ENCODE results near the gene CBFA2T2.
A peak's percentile ranks its signal among the peaks of the same experiment; 100 is the strongest.
"Not testable (repeated sequence)": the region's sequence is repeated elsewhere in the genome, so short reads cannot be mapped to it uniquely, and the experiment has no call there.

Gene CBFA2T2

DNA sequence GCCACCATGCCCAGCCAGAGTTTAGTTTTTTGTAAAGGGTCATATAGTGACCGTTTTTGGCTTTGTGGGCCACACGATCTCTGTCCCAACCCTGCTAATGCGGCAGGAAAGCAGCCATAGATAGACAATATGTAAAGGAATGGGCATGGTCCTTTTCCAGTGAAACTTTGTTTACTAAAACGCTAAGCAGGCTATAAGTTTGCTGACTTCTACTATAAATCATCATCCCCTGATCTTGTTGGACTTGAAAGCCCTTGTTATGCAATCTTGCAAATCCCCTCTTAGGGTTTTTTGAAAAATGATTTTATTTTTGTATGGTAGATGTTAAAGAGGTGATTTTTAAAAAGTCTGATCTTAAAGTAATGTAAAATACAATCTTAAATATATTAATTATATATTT, 63.6 kb downstream of the CBFA2T2 start:
- DNase-seq = no peak

DNA sequence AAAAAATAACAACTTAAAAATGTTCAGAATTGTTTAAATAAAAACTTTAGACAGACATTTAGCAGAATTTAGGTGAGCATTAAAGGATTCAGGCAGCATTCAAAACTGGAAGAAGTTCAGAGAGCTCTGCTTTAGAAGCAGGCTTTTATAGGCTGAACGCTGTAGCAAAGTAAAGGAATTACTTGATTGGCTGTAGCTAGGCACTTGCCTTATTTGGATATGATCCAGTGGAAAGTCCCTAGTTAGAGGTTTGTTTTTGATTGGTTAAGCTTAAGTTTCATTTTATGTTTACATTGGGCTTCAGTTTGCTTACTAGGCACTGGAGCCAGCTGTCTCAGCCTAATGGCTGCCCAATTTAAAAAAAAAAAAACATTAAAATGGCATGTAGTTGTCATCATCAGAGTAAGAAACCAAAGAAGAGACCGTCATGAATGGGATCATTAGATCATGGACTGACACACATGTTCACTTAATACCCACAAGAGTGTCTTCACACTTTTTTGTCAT, 65.1 kb downstream of the CBFA2T2 start:
- peak; percentile 82 to 92 for DNase-seq

DNA sequence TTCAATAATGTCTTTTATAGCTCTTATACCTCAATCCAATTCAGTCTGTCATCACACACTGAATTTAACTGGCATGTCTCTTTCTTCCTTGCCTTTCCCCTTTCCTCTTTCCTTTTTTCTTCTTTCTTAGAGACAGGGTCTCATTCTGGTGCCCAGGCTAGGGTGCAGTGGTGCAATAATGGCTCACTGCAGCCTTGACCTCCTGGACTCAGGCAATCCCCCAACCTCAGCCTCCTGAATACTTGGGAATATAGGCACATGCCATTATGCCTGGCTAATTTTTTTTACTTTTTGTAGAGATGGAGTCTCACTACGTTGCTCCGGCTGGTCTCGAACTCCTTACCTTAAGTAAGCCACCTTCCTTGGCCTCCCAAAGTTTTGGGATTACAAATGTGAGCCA, 65.9 kb downstream of the CBFA2T2 start:
- no peak for DNase-seq

DNA sequence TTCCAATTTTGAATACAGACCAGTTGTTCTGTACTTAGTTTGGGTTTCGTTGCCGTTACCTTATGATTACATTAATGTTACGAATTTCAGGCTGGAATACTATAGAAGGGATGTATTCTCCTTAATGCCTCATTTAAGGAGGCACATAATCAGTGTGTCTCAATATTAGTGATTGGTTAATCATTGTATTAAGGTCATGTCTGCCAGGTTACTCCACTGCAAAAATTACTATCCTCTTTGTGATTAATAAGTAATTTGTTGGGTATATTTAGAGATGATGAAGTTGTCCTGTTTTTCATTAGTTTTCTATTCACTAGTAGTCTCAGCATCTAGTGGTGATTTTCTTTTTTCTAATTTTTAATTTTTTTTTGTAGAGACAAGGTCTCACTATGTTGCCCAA, 66.3 kb downstream of the CBFA2T2 start:
- no peak for DNase-seq

DNA sequence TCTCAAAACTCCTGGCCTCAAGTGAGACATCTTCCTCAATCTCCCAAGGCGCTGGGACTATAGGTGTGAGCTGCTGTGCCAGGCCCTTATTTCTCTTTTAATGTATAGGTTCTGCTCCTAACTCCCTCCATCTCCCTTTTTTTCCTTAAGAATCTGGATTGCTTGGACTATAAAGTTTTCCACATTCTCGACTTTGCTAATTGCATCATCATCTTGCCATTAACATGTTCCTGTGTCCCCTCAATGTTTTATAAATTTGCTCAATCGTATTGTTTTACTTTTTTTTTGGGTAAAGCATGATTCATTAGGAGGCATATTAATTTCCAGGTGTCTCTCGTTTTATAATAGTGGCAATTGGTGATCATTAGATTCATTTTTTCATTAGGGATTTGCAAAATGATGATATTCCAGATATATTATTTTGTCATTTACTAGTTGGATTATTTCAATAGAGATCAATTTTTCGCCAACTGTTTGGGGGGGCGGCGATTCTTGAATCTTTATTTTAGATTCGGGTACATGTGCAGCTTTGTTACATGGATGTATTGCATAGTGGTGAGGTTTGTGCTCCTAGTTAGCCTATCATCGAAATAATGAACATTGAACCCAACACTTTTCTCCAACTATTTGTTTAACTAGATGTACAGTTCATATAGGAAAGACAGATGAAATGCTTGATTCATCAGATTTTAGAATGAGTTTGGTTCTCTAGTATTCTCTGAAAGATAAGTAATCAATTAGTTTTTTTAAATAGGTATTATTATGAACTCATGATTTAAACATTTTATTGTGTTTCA, 68.7 kb downstream of the CBFA2T2 start:
- no peak for DNase-seq

DNA sequence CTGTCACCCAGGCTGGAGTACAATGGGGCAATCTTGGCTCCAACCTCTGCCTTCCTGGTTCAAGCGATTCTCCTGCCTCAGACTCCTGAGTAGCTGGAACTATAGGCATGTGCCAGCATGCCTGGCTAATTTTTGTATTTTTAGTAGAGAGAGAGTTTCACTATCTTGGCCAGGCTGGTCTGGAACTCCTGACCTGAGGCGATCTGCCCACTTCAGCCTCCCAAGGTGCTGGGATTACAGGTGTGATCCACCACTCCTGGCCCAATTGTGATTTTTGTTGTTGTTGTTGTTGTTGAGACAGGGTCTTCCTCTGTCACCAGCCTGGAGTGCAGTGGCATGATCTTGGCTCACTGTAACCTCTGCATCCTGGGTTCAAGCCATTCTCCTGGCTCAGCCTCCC, 69.3 kb downstream of the CBFA2T2 start:
- no peak for DNase-seq

DNA sequence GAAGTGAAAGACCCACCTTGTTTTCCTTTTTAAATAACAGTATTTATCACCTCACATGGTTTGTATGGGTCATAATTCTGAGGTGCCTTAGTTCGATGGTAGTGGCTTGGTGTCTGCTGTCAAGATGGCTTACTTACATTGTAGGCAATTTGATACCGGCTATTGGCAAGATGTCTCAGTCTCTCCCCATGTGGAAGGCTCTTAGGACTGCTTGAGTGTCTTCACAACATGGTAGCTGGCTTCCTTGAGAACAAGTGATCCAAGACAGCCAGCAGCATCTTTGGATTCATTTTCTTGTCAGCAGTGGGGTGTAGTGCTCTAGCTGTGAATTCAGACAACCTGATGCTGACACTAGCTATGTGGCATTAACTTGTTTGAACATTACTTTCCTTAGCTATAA, 70.1 kb downstream of the CBFA2T2 start:
- DNase-seq = no peak

DNA sequence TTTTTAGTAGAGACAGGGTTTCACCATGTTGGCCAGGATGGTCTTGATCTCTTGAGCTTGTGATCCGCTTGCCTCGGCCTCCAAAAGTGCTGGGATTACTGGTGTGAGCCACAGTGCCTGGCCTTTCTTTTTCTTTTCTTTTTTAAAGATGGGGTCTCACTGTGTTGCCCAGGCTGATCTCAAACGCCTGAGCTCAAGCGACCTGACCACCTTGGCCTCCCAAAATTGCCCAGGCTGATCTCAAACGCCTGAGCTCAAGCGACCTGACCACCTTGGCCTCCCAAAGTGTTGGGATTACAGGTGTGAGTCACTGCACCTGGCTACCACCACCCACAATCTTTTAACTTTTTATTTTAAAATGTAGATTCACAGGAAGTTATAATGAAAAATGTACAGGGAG, 71.2 kb downstream of the CBFA2T2 start:
- DNase-seq = not testable (repeated sequence)

DNA sequence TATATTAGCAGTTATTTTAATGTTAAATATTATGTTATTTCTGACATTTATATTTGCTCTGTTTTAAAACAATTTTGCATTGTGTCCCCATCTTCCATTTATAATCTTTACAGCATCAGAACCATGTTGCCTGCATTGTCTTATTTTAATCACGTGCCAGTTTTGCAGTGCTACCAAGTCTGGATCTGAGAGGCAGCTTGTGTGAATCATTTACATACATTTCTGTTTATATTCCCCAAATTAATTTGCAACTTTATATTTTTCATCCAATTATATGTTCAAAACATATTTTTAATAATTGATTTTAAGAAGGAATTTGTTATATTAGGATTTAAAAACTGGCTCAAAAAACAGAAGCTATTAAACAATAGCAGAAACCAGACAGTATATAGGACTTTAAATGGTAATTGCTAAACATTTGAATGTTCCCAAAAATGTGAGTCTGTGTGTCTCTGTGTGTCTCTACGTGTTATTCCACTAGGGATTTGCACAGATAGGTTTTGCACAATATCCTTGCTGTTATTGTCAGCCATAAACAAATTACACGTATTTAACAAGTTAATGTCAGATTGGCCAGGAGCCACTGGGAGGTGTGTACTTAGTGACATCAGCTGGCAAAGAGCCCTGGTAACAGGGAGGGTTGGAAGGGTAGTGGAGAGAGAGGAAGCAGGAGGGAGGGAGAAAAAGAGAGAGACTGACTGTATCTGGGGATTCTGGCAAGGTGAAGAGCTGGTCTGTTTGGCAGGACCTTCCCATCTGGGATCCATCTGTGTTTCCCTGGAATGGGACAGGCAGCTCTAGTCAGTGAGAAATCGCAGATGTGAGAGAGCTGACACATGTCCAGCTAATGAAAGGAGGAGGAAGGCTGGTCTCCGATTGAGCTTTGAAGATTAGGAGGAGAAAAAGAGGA, 72.1 kb downstream of the CBFA2T2 start:
- peak; percentile 96 to 98 for DNase-seq

DNA sequence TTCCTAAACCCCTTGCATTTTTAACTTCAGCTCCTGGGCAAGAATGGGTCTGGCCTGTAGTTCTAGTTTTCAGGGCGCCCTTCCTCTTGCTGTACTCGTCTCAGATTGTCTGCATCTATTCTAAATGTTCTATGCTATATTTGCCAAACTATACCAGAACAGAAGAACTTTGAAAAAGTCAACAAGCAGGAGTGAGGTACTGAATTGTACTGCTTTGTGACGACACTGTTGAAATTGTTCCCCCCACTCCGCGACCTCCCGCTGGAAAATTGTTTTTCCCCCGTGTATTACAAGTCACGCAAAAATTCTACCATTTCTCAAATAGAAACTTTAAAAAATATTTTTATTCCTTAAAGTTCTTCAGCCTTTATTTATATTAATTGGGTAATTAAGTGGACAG, 73.9 kb downstream of the CBFA2T2 start:
- no peak for DNase-seq

DNA sequence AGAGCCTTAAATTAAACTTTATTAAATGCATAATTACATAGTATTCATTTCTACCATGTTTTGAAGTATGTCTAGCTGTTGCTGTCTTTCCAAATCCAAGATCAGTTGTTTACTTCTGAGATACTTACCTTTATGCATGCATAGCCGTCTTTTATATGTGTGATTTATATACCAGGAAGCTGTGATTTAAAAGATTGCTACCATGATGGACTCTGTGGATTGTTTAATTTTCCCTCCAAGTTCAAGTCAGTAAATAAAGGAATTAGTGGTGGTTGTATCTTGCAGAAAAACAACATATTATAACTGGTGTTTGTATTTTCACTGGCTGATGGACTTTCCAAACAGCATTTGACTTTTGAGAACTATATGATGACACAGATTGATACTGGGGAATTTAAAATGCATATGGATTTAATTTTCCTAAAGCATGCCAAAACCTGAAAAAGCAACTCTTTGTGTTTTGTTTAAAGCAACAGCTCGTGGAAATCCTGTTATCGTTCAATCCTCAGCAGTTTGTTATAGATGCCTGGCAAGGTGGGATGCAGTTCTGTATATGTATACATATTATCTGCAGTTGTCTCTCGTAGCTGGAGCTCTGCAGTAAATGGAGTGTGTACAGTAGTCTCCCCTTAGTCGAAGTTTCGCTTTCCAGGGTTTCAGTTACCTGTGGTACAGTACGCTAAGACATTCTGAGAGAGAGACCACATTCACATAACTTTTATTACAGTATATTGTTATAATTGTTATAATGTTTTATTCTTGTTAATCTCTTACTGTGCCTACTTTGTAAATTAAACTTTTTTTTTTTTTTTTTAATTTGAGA, 77.1 kb downstream of the CBFA2T2 start:
- DNase-seq = no peak

DNA sequence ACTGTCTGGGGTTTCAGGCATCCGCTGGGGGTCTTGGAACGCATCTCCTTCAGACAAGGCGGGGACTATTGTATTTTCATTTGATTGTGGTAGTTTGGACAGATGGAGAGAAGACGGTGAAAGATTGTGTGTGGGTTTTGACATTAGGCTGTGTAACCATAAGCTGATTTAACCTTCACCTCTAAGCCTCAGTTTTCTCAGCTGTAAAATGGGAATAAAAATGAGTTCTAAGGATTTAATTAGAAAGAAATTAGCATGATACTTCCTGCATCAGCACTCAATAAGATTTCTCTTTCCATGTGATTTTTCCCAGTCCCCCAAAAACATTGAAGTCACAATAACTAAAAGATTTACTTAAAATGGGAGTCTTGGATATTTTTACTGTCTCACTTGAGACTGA, 78.1 kb downstream of the CBFA2T2 start:
- no peak for DNase-seq

DNA sequence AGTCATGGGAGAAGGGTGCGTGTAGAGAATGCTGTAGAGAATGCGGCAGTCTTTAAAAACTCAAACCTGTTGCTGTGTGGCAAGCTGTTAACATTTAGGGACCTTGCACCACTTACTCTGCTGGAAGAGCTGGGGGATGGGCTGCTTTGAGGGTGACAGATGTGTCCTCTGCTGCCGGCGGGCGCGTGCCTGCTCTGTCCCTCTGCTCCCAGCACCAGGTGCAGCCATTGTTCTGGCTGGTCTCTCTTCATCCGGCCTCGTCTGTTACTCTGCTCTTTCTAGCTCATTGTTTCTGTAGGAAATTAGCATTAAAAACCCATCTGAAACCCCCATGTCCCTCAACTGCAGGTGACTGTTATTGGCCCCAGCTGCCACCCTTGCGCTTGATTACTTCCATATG, 78.5 kb downstream of the CBFA2T2 start:
- peak; percentile 96 to 98 for DNase-seq

DNA sequence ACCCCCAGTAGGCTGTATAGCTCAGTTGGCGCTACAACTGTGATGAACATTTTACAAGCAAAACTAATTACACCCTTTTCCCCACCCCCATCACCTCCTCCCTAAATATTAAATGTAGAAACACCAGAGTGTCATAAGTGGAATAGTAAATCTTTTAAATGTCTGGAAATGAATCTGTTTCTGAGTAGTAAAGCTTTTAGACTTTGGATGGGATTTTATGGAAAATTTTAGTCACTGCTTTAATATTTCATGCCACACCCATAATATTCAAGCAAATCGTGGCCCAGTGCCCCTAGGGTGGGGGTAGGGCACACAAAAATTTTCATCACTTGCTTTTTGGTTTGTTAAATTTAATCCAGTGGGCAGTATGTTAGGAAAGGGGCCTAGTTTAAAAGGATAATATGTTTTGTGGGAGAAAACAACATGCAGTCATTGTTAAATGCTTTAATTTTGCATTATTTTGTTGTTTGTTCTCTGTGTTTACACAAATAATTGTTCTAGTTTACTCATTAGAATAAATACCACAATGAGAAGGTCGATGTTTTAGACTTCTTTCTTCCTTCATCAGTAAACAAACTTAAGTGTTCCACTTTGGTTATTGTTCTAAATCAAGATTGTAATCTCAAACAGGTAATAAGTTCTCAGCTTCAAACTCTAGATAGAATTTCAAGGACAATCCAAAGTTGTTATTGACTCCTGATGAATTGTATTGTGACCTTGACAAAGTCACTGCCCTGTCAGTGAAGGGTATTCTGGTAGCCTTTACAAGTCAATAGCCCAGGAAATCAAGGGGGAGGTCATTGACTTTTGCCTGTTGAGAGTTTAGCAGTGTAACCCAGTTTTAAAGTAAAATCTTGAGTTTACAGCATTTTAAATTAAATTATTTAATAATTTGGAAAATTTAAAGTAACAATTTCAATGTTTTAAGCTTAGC, 79.2 kb downstream of the CBFA2T2 start:
- peak in 1 of 2 experiments; percentile 15 for DNase-seq

DNA sequence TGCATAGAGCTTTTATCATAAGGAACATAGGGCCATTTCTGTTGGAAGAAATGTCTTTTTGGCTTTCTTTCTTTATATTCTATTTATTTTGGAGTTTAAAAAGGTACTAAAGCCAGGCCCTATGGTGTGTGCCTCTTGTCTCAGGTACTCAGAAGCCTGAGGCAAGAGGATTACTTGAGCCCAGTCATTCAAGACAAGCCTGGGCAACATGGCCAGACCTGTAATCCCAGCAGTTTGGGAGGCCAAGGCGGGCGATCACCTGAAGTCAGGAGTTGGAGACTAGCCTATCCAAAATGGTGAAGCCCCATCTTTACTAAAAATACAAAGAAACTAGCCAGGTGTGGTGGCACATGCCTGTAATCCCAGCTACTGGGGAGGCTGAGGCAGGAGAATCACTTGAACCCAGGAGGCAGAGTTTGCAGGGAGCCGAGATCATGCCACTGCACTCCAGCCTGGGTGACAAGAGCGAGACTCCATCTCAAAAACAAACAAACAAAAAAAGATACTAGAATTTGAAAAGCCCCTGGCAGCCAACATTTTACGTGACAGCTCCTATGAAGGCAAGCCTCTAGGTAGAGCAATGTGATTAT, 80.0 kb downstream of the CBFA2T2 start:
- DNase-seq = no peak

DNA sequence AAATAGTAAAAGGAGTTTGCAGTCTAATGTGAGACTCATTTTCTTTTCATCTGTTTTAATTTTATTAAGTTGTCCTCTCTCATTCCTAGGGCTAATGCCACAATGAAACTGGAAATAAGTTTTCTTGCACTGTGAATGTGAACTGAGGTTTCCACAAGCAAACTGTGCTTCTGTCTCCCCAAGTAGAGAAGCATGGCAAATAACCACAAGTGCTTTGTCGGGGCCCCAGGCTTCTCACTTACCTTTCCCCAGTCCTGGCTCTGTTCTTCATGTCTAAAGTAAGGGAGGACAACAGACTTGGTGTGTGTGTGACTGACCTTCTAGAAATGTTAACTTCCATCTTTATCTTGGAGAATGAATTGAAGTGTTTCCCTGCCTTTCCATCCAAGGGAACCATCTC, 80.8 kb downstream of the CBFA2T2 start:
- no peak for DNase-seq

DNA sequence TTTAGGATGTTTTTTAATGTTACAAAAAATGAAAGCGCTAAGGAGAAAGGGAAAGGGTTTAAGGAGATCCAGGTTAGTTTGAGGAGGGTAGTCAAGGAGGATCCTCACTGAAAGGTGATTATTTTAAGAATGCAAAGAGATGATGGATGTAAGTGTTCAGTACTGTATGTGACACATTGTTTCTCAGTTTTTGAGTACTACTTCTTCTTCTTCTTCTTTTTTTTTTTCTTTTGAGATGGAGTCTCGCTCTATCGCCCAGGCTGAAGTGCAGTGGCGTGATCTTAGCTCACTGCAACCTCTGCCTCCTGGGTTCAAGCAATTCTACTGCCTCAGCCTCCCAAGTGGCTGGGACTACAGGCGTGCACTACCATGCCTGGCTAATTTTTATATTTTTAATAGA, 83.4 kb downstream of the CBFA2T2 start:
- not testable (repeated sequence) for DNase-seq

DNA sequence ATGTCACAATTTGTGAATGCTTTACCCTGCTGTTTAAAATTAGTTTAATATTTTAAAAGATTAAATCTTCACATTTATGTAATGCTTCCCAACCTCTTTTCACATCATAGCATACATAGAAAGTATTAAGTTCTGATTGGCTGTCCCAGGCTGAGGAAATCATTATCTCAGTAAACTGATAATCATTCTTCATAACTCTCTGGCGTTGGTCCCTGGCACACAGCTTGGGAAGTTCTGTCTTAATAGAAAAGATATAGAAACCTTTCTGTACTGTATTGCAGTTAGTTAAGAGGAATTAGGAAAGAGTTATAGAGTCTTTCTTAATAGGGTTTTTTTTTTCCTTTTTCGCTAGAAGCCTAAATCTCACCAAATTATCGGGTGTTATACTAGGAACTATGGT, 85.4 kb downstream of the CBFA2T2 start:
- no peak for DNase-seq

DNA sequence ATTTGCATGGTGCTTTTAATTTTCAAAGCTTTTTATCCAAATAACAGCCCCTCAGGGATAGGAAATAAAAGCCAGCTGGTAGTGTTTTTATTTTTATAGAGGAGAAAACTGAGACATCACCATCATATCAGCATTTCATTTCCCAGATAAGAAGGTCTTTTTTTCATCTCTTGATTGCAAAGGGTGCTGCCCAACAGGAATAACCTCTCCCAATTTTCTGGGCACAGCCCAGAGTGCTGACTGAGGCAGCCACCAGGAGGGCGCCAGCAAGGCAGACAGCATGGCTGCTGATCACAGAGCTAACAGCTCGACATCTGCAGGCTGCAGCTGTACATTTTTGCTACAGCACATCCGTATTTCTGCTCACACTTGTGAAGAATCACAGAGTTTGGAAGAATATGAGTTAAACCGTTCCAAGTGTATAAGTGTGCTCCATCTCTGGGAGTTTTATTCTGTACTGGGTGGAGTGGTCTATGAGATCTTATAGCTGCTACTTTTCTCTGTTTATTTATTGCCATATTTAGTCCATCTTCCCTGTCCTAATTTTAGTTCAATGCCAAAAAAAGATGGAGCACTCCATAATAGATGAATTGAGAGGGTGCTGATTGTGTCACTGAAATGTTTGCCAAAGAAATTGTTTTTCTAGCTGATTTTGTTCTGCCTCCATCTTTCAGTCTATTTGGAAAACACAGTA, 86.7 kb downstream of the CBFA2T2 start:
- peak in 1 of 2 experiments; percentile 36 for DNase-seq

DNA sequence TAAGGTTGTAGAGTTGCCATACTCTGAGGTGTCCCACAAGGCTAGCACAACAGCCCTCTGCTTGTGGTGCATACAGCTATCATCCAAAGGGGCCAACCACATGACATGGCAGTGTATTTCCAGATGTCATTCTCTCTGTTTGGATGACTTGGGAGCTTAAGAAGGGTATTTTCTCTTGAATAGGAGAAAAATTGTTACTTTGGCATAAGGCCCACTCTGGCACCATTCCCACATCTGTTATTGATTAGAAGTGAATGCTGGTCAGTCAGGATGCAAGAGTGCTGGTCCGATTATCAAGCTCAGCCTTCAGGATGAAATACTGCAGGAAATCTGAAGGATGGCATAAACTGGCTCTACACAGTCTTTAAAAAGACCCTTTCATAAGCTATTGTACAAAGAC, 88.6 kb downstream of the CBFA2T2 start:
- DNase-seq = no peak

DNA sequence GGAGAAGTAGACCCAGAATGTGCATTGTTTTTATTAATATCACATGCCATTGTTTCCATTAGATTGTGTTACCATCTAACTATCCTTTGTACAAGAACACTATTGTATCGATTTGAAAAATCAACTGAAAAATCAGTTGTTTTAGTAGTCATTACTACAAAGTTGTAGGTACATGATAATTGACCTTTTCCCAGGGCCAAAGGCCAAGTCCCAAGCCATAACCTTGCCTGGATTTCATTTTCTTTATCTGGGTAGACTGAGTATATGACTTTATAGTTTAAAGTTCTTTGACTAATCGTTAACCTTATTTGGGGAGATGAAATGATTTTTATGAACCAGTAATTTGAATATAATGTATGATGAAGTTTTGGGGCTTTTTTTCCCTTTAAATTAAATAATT, 93.2 kb downstream of the CBFA2T2 start:
- no peak for DNase-seq
